ENCODE results near the gene NGDN. TPM values are rescaled to one million over a fixed set of nuclear protein-coding genes. Genes with fewer than 3 reads are reported as not detected.

Gene NGDN
- total RNA-seq, 1 donor from 2014 or later = 60.1 TPM

GRCh38 chr14:23430723-23431085 lies 38.8 kb upstream of the NGDN start:
- H3K27ac Mint-ChIP-seq = peak overlapping the region; percentile 97
- no peak overlapping the region for H3K27ac ChIP-seq

DNA sequence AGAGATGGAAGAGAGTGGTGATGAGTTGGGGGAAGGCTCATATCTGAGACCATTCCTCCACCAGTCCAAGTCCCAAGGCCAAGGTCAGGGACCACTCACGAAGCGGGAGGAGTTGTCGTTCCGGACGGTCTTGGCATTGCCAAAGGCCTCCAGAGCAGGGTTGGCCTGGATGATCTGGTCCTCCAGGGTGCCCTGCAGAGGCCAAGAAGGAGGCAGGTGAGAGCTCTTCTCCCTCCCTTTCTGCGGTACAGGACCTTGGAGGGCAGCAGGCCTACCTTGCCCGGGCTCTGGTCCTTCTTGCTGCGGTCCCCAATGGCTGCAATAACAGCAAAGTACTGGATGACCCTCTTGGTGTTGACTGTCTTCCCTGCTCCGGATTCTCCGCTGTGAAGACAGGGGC lies 38.0 kb upstream of the NGDN start:
- no peak overlapping the region for H3K4me3 Mint-ChIP-seq
- TF ChIP-seq EZH2phosphoT487 (IDR thresholded peaks at IDR 0.05) (no peak), CTCF (IDR thresholded peaks at IDR 0.05) (no peak)
- peaks cover 8% of the 10 kb centered on the region for H3K9me3 Mint-ChIP-seq
- H3K9me3 ChIP-seq (ENCODE audit: low read depth) = no peaks in the 10 kb centered on the region
- peak overlapping the region; percentile 97 for H3K27ac Mint-ChIP-seq
- H3K4me3 ChIP-seq = no peak overlapping the region
- no peaks in the 10 kb centered on the region for H3K79me2 ChIP-seq (ENCODE audit: low read depth)
- peaks cover 7% of the 10 kb centered on the region for H3F3A ChIP-seq (ENCODE audit: low read depth)
- peaks cover 27% of the 10 kb centered on the region for H3K4me1 ChIP-seq
- H2AFZ ChIP-seq (replicated peaks) = no peak overlapping the region
- no peak overlapping the region for H3K4me2 ChIP-seq
- H3K36me3 ChIP-seq = no peaks in the 10 kb centered on the region
- H3K27me3 ChIP-seq = no peaks in the 10 kb centered on the region
- peaks cover 7% of the 10 kb centered on the region for H3K27me3 Mint-ChIP-seq (ENCODE audit: insufficient read depth, low read depth)
- H3K9ac ChIP-seq = no peak overlapping the region
- DNase-seq (ENCODE audit: low spot score) = no peak
- H4K20me1 ChIP-seq (ENCODE audit: low read depth) = no peaks in the 10 kb centered on the region
- H3K4me1 Mint-ChIP-seq = peaks cover 51% of the 10 kb centered on the region
- no peak overlapping the region for H3K27ac ChIP-seq
- H3K36me3 Mint-ChIP-seq = peaks cover 2% of the 10 kb centered on the region

More at GRCh38 chr14:23430723-23431085, 38.8 kb upstream of the NGDN start:
- TF ChIP-seq EZH2 (IDR thresholded peaks at IDR 0.05) (no peak), CTCF (IDR thresholded peaks at IDR 0.05) (no peak), EZH2phosphoT487 (IDR thresholded peaks at IDR 0.05) (no peak)
- Histone ChIP-seq H3K36me3 (no peaks in the 10 kb centered on the region), H3F3A (ENCODE audit: low read depth) (no peaks in the 10 kb centered on the region), H2AFZ (replicated peaks) (peak overlapping the region; percentile 12), H3K27me3 (no peaks in the 10 kb centered on the region), H3K9me3 (ENCODE audit: low read depth) (no peaks in the 10 kb centered on the region), H4K20me1 (ENCODE audit: low read depth) (no peaks in the 10 kb centered on the region), H3K4me1 (peaks cover 19% of the 10 kb centered on the region), H3K9ac (no peak overlapping the region), H3K4me2 (peak overlapping the region; percentile 35), H3K79me2 (ENCODE audit: low read depth) (no peaks in the 10 kb centered on the region), H3K4me3 (no peak overlapping the region)
- peaks cover 7% of the 10 kb centered on the region for H3K27me3 Mint-ChIP-seq (ENCODE audit: insufficient read depth, low read depth)
- H3K36me3 Mint-ChIP-seq = peaks cover 2% of the 10 kb centered on the region
- H3K4me1 Mint-ChIP-seq = peaks cover 44% of the 10 kb centered on the region
- peaks cover 8% of the 10 kb centered on the region for H3K9me3 Mint-ChIP-seq
- peak overlapping the region; percentile 25 for H3K4me3 Mint-ChIP-seq
- DNase-seq (ENCODE audit: low spot score) = peak; percentile 74

GRCh38 chr14:23432102-23432925 lies 37.2 kb upstream of the NGDN start:
- peaks cover 2% of the 10 kb centered on the region for H3K36me3 Mint-ChIP-seq
- H3K4me3 Mint-ChIP-seq = no peak overlapping the region
- peaks cover 7% of the 10 kb centered on the region for H3K27me3 Mint-ChIP-seq (ENCODE audit: insufficient read depth, low read depth)
- Histone ChIP-seq H3K27ac (no peak overlapping the region), H3K79me2 (ENCODE audit: low read depth) (no peaks in the 10 kb centered on the region), H3K4me2 (no peak overlapping the region), H3K9me3 (ENCODE audit: low read depth) (no peaks in the 10 kb centered on the region), H4K20me1 (ENCODE audit: low read depth) (no peaks in the 10 kb centered on the region), H3F3A (ENCODE audit: low read depth) (peaks cover 14% of the 10 kb centered on the region), H3K27me3 (no peaks in the 10 kb centered on the region), H3K9ac (no peak overlapping the region), H3K36me3 (no peaks in the 10 kb centered on the region), H2AFZ (replicated peaks) (no peak overlapping the region), H3K4me3 (no peak overlapping the region), H3K4me1 (peaks cover 35% of the 10 kb centered on the region)
- no peak for TF ChIP-seq EZH2 (IDR thresholded peaks at IDR 0.05)
- TF ChIP-seq EZH2phosphoT487 (IDR thresholded peaks at IDR 0.05) = no peak
- no peak for TF ChIP-seq CTCF (IDR thresholded peaks at IDR 0.05)
- H3K9me3 Mint-ChIP-seq = peaks cover 8% of the 10 kb centered on the region
- DNase-seq (ENCODE audit: low spot score) = no peak
- H3K4me1 Mint-ChIP-seq = peaks cover 60% of the 10 kb centered on the region
- H3K27ac Mint-ChIP-seq = peak overlapping the region; percentile 86

Data from neural progenitor cell (in vitro differentiated cells).